GM12864 (cell line): ENCODE data around the gene LCN15.

Source experiments
- DNase-seq: peaks from one replicate; pipeline ENCODE4 v3.0.0-alpha.2; 2011; ENCODE audit warnings: low read depth
- H3K4me3 ChIP-seq: 2 replicates; pipeline ENCODE4 v1.5.1; 2011; ENCODE audit warnings: mild to moderate bottlenecking, low read depth, low read length, control low read depth
- TF ChIP-seq, protein P1 (sequence below): IDR thresholded peaks from 2 replicates; pipeline ENCODE4 v1.5.1; 2011; ENCODE audit warnings: low read depth, mild to moderate bottlenecking, moderate library complexity, low read length, control low read depth, inconsistent platforms; ENCODE audit errors: missing control alignments

LCN15 gene

DNA sequence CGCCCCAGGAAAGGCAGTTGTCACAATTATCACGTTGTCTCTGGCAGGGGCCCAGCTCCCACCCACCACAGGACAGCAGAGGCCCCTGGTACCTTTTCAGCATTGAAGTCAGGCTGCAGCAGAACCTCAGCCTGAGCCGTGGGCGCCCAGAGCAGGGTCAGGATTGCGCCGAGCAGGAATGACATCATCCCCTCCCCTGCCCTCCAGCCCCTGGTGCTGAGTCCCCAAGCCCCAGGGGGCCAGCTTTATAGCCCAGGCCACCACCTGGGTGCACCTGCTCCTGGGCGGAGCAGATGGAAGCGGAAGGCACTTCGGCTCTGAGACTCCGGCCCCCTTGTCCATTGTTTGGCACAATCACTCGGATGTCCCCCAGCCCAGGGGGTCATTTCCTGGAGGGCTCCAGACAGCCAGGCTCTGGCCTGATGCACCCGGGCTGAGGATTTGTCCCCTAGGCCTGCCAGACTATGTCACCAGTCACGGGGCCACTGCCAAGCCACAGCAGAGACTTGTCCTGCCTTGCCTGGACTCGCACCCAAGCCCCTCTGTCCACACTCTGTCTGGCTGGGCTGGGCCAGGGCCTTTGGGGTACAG, at the start of gene LCN15:
LCN15 (minus strand) TSS at position 218 of the 591 bp plus-strand sequence; CDS start at position 188, 30 bp downstream.
- DNase-seq: no peak
- H3K4me3 ChIP-seq: no peak within 1 kb of the TSS
- TF ChIP-seq, protein P1, sequence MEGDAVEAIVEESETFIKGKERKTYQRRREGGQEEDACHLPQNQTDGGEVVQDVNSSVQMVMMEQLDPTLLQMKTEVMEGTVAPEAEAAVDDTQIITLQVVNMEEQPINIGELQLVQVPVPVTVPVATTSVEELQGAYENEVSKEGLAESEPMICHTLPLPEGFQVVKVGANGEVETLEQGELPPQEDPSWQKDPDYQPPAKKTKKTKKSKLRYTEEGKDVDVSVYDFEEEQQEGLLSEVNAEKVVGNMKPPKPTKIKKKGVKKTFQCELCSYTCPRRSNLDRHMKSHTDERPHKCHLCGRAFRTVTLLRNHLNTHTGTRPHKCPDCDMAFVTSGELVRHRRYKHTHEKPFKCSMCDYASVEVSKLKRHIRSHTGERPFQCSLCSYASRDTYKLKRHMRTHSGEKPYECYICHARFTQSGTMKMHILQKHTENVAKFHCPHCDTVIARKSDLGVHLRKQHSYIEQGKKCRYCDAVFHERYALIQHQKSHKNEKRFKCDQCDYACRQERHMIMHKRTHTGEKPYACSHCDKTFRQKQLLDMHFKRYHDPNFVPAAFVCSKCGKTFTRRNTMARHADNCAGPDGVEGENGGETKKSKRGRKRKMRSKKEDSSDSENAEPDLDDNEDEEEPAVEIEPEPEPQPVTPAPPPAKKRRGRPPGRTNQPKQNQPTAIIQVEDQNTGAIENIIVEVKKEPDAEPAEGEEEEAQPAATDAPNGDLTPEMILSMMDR: no peak

GRCh38 chr9:136808806-136809158, 44.5 kb upstream of the LCN15 start:
- TF ChIP-seq, protein P1: no peak
- peak overlapping the region; percentile 96 for H3K4me3 ChIP-seq
- no peak for DNase-seq

- H3K4me3 ChIP-seq: peak overlapping the region; percentile 96
- TF ChIP-seq, protein P1: no peak
- DNase-seq: no peak
These were observed 43.9 kb upstream of the LCN15 start for GRCh38 chr9:136808075-136808805.

DNA sequence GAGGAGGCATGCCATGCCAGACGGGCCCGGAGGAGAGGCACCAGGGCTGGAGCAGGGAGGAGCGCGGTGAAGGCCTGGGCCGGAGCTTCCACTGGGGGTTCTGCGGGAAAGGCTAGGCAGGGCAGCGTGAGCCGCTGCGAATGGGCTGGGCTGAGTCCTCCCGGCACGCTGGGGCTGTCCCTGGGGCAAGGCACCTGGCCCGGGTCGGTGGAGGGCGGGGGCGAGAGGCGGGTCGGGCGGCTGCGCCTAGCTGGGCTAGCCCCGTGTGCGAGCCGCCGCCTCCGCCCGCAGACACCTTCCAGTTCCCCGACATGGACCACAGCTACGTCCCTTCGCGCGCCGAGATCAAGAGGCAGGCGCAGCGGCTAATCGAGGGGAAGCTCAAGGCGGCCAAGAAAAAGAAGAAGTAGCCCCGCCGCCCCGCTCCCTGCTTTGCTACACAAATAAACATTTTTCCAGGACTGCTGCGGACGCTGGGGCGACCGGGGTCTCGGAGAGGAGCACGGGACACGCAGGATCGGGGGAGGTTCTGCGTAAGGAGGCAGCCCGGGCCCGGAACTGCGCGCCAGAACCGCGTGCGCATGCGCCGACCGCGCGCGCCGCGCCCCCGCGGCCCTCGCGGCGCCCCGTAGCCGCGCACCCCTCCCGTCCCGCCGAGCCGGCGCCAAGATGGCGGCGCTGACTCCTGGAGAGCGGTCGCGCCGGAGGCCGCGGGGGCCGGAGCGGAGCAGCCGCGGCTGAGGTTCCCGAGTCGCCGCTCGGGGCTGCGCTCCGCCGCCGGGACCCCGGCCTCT, 43.2 kb upstream of the LCN15 start, which contains the start of gene RABL6:
RABL6 (plus strand) TSS at position 668 of the 794 bp plus-strand sequence. CDS start 249 bp downstream, outside the sequence.
- TF ChIP-seq, protein P1: no peak
- DNase-seq: no peak
- H3K4me3 ChIP-seq: peak within 1 kb of the TSS; percentile 96

GRCh38 chr9:136806631-136807201, 42.4 kb upstream of the LCN15 start:
- H3K4me3 ChIP-seq: peak overlapping the region; percentile 96
- no peak for DNase-seq
- TF ChIP-seq, protein P1: no peak

DNA sequence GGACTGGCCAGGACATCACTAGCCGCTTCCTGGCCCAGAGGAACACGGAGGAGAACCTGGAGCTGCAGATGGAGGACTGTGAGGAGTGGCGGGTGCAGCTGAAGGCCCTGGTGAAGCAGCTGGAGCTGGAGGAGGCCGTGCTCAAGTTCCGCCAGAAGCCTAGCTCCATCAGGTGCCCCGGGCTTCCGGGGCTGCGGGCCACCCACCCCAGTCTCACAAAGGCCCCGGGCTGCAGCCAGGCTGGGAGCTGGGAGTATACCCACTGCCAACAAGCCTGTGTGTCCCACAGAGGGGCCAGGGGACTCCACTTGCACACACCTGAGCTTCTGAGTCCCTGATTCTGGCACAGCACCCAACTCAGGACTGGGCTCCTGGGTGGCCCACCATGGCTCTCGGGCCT, 41.7 kb upstream of the LCN15 start:
- TF ChIP-seq, protein P1: no peak
- no peak overlapping the region for H3K4me3 ChIP-seq
- no peak for DNase-seq
